Upper lobe of left lung (tissue), 4 donors: ENCODE results near the gene SPATA46.

Source experiments
- CTCF ChIP-seq, 6 experiments: fragments of 450-650 bp in 4 of 6; fragments of 200-600 bp in 2 of 6; sonication (generic) in 2 of 6; IDR thresholded peaks; one replicate each; pipeline ENCODE4 v1.5.1; 2016 to 2019; ENCODE audit warnings: antibody characterized with exemption in 6 of 6
- EP300 ChIP-seq, 4 donors: sonication (generic); formaldehyde crosslinking; IDR thresholded peaks; one replicate each; pipeline ENCODE4 v1.5.1; 2017; ENCODE audit warnings: antibody characterized with exemption in 4 of 4, control low read depth in 2 of 4
- POLR2A ChIP-seq, 4 donors: fragments of 450-650 bp; IDR thresholded peaks; one replicate each; pipeline ENCODE4 v1.5.1; 2016 to 2017; ENCODE audit warnings: antibody characterized with exemption in 4 of 4, mild to moderate bottlenecking in 2 of 4
- POLR2AphosphoS5 ChIP-seq, 2 donors: sonication (generic); formaldehyde crosslinking; IDR thresholded peaks; one replicate each; pipeline ENCODE4 v1.5.1; 2017; ENCODE audit warnings: antibody characterized with exemption in 2 of 2

DNA sequence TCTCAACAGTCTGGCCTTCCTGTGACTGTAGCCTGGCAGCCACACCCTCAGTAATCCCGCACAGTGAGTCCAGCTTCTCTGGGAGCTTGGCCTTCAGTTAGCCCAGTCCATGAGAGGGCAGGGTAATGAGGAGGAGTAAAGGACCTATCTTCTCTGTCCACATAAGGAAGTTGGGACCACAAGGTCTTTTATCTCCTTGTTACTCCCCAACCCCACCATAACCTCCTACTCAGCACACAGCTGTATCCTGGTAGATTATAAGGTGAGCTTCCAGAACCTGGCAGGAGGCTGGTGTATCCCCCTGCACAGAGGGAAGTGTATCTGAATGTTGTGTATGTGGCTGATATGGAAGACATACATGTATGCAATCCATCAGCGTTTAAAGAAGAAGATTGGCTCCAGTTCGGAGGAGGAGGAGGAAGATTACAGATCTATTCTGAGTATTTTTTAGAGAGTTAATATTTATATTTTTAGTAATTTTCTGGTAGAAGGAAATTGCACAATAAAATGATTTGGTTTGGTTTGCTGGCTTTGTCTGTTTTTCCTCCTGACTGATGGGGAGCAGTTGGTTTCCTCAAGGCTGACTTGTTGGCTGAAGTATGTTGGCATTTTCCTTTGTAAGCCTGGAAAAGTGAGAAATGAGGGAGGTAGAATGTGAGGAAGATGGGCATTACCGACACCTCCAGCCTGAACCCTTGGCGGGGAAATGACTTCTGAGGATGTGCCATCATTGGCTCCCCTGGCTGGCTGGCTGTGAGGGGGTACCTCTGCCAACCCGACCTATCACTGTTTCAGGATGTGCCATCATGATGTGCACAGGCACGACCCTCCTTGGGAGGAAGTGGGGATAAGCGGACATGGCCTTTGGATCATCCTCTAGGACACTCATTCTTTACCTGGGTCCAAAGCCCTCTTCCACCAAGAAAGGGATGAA is 9.9 kb upstream of the SPATA46 start:
- no peak for TF ChIP-seq CTCF (IDR thresholded peaks at IDR 0.05)
- no peak for TF ChIP-seq POLR2A (IDR thresholded peaks at IDR 0.05)
- TF ChIP-seq POLR2AphosphoS5 (IDR thresholded peaks at IDR 0.05), result no peak
- no peak for TF ChIP-seq EP300 (IDR thresholded peaks at IDR 0.05)
